HCT116 (cell line): ENCODE data around the gene ARHGAP40. TPM values are rescaled to one million over a fixed set of nuclear protein-coding genes. Genes with fewer than 3 reads are reported as not detected.

Source experiments
- ATAC-seq: fragments of 200-7000 bp; cut with Tn5 transposase; 2 replicates; pipeline ENCODE4 v1.9.1; 2020; ENCODE audit warnings: mild to moderate bottlenecking, moderate library complexity
- BruUV-seq: library from RNA; stranded (reverse); fragments of 400-500 nt; replicated peaks from 2 replicates; lab custom pipeline; 2021; lab: Mats Ljungman, UMichigan
- CTCF ChIA-PET: fragments of 300-600 bp; sonication (Branson Sonifier 250); formaldehyde crosslinking; loops from one replicate; lab custom pipeline; 2021; ENCODE audit warnings: antibody characterized with exemption; lab: Charles Lee
- POLR2A ChIA-PET: fragments of 300-600, 350-600 bp; sonication (Branson Sonifier 250); formaldehyde crosslinking; loops from one replicate; lab custom pipeline; 2021; ENCODE audit warnings: antibody characterized with exemption; lab: Charles Lee
- RAD21 ChIA-PET, 2 experiments: fragments of 300-600 bp; sonication (Branson Sonifier 250); formaldehyde crosslinking; loops; one replicate each; lab custom pipeline; 2023; ENCODE audit warnings: low total read pairs in 2 of 2; ENCODE audit not compliant: uncharacterized antibody in 2 of 2, unreplicated experiment in 2 of 2, low non-redundant PET in 1 of 2; lab: Charles Lee
- DNase-seq: peaks from one replicate; pipeline ENCODE4 v3.0.0-alpha.2; 2010; ENCODE audit warnings: low read depth, low spot score
- H2AFZ ChIP-seq: fragments of 200-600 bp; shearing (Covaris generic), sonication (generic); 2 replicates; pipeline ENCODE4 v1.6.1; 2017; ENCODE audit warnings: low read depth, mixed run types, mixed read lengths, antibody characterized with exemption, low read length; ENCODE audit not compliant: poor library complexity, severe bottlenecking
- H3K27ac ChIP-seq: 2 replicates; pipeline ENCODE4 v1.5.1; 2012; ENCODE audit warnings: low read depth, low read length
- H3K27me3 ChIP-seq: fragments of 200-600 bp; sonication (generic); 2 replicates; pipeline ENCODE4 v1.6.1; 2016; ENCODE audit warnings: mixed run types, low read length, mixed read lengths; ENCODE audit not compliant: insufficient read depth
- H3K36me3 ChIP-seq, 2 experiments: fragments of 200-500 bp in 1 of 2; fragments of 200-600 bp in 1 of 2; sonication (Bioruptor generic) in 1 of 2; sonication (generic) in 1 of 2; 2 replicates each; pipeline versions ENCODE4 v1.5.1 to v1.6.1; 2014 to 2016; ENCODE audit warnings: low read length in 2 of 2, inconsistent platforms in 1 of 2, mixed read lengths in 1 of 2, mixed run types in 1 of 2; ENCODE audit not compliant: insufficient read depth in 2 of 2, control insufficient read depth in 1 of 2
- H3K4me1 ChIP-seq, 2 experiments: fragments of 200-600 bp in 1 of 2; sonication (generic) in 1 of 2; 2 replicates each; pipeline versions ENCODE4 v1.5.1 to v1.6.1; 2012 to 2017; ENCODE audit warnings: low read length in 2 of 2, inconsistent platforms in 1 of 2, mild to moderate bottlenecking in 1 of 2, mixed read lengths in 1 of 2, mixed run types in 1 of 2, moderate library complexity in 1 of 2; ENCODE audit not compliant: insufficient read depth in 2 of 2, control insufficient read depth in 1 of 2
- H3K4me2 ChIP-seq: fragments of 200-600 bp; sonication (generic); 2 replicates; pipeline ENCODE4 v1.6.1; 2017; ENCODE audit warnings: mixed run types, low read length, mixed read lengths
- H3K4me3 ChIP-seq, 2 experiments: fragments of 200-600 bp in 1 of 2; sonication (generic) in 1 of 2; replicated peaks in 1 of 2; 2 replicates each; pipeline ENCODE4 v1.5.1; 2011 to 2016; ENCODE audit warnings: low read length in 2 of 2, control low read depth in 1 of 2, low read depth in 1 of 2, mild to moderate bottlenecking in 1 of 2, mixed read lengths in 1 of 2, mixed run types in 1 of 2
- H3K79me2 ChIP-seq: fragments of 200-600 bp; sonication (generic); 2 replicates; pipeline ENCODE4 v1.6.1; 2017; ENCODE audit warnings: mild to moderate bottlenecking, mixed run types, low read length, moderate library complexity, mixed read lengths; ENCODE audit not compliant: insufficient read depth
- H3K9ac ChIP-seq: fragments of 200-600 bp; sonication (generic); 2 replicates; pipeline ENCODE4 v1.6.1; 2016; ENCODE audit warnings: low read length, mixed read lengths
- H3K9me2 ChIP-seq: fragments of 200-600 bp; sonication (generic), shearing (Covaris generic); 2 replicates; pipeline ENCODE4 v1.6.1; 2017; ENCODE audit warnings: mixed run types, mild to moderate bottlenecking, moderate library complexity; ENCODE audit not compliant: insufficient read depth
- H3K9me3 ChIP-seq, 2 experiments: fragments of 200-500 bp in 1 of 2; fragments of 200-600 bp in 1 of 2; sonication (Bioruptor generic) in 1 of 2; sonication (generic) in 1 of 2; 2 replicates each; pipeline ENCODE4 v1.6.1; 2014 to 2017; ENCODE audit warnings: low read length in 2 of 2, mixed read lengths in 2 of 2, inconsistent platforms in 1 of 2, low read depth in 1 of 2, mild to moderate bottlenecking in 1 of 2, mixed run types in 1 of 2, moderate library complexity in 1 of 2; ENCODE audit not compliant: control insufficient read depth in 1 of 2, insufficient read depth in 1 of 2
- H4K20me1 ChIP-seq: fragments of 200-600 bp; sonication (generic), shearing (Covaris generic); 2 replicates; pipeline ENCODE4 v1.6.1; 2017; ENCODE audit warnings: mixed run types, mild to moderate bottlenecking, moderate library complexity; ENCODE audit not compliant: insufficient read depth
- ATF3 ChIP-seq: IDR thresholded peaks from 2 replicates; pipeline ENCODE4 v1.6.1; 2012
- CBX3 ChIP-seq: IDR thresholded peaks from 2 replicates; pipeline ENCODE4 v1.6.1; 2012; ENCODE audit warnings: low read depth
- CEBPB ChIP-seq: IDR thresholded peaks from 2 replicates; pipeline ENCODE4 v1.6.1; 2012; ENCODE audit warnings: low read depth
- CTCF ChIP-seq, 3 experiments: fragments of 200-600 bp in 1 of 3; sonication (generic) in 1 of 3; IDR thresholded peaks in 2 of 3; conservative IDR thresholded peaks in 1 of 3; 2 replicates each; pipeline ENCODE4 v1.5.1; 2012 to 2017; ENCODE audit warnings: low read depth in 2 of 3, low read length in 2 of 3, antibody characterized with exemption in 1 of 3, borderline replicate concordance in 1 of 3, control low read depth in 1 of 3, mild to moderate bottlenecking in 1 of 3, mixed read lengths in 1 of 3, mixed run types in 1 of 3, moderate library complexity in 1 of 3; ENCODE audit not compliant: insufficient read depth in 1 of 3
- EGR1 ChIP-seq: IDR thresholded peaks from 2 replicates; pipeline ENCODE4 v1.6.1; 2012; ENCODE audit warnings: low read depth
- ELF1 ChIP-seq: IDR thresholded peaks from 2 replicates; pipeline ENCODE4 v1.6.1; 2012; ENCODE audit warnings: low read depth, borderline replicate concordance
- EZH2 ChIP-seq: fragments of 200-600 bp; sonication (generic); IDR thresholded peaks from 2 replicates; pipeline ENCODE4 v1.6.1; 2017; ENCODE audit warnings: antibody characterized with exemption, mixed run types
- JUND ChIP-seq: IDR thresholded peaks from 2 replicates; pipeline ENCODE4 v1.6.1; 2012
- MAX ChIP-seq: IDR thresholded peaks from 2 replicates; pipeline ENCODE4 v1.6.1; 2012
- POLR2A ChIP-seq: IDR thresholded peaks from 2 replicates; pipeline ENCODE4 v1.7.0; 2011; ENCODE audit warnings: borderline replicate concordance; ENCODE audit not compliant: insufficient read depth, insufficient read length; ENCODE audit errors: extremely low read depth
- POLR2AphosphoS5 ChIP-seq: IDR thresholded peaks from 2 replicates; pipeline ENCODE4 v1.6.1; 2011; ENCODE audit warnings: mild to moderate bottlenecking, low read depth, low read length, moderate library complexity
- RAD21 ChIP-seq: IDR thresholded peaks from 2 replicates; pipeline ENCODE4 v1.6.1; 2012; ENCODE audit warnings: low read depth, mild to moderate bottlenecking
- SIN3A ChIP-seq: IDR thresholded peaks from 2 replicates; pipeline ENCODE4 v1.6.1; 2012; ENCODE audit warnings: low read depth
- YY1 ChIP-seq: IDR thresholded peaks from 2 replicates; pipeline ENCODE4 v1.6.1; 2011; ENCODE audit warnings: low read length, low read depth, moderate library complexity, mild to moderate bottlenecking; ENCODE audit not compliant: insufficient replicate concordance; ENCODE audit errors: extremely low read depth
- ZNF274 ChIP-seq: fragments of 200-500 bp; sonication (Bioruptor generic); IDR thresholded peaks from 2 replicates; pipeline ENCODE4 v1.6.1; 2014; ENCODE audit warnings: mild to moderate bottlenecking, low read depth, low read length, inconsistent platforms
- intact Hi-C: fragments of 100-400 bp; cut with micrococcal nuclease; formaldehyde crosslinking; loops from 2 replicates; pipeline ENCODE4 v1.10.0; 2022
- total RNA-seq: library from RNA; stranded (reverse); gene quantifications from one replicate; pipeline ENCODE4 v1.2.1, GENCODE V29; 2021; ENCODE audit not compliant: unreplicated experiment
- TF ChIP-seq, protein P1 (sequence below): IDR thresholded peaks from 2 replicates; pipeline ENCODE4 v1.6.1; 2011; ENCODE audit warnings: mild to moderate bottlenecking, low read length, moderate library complexity; ENCODE audit not compliant: insufficient replicate concordance; ENCODE audit errors: extremely low read depth

Gene ARHGAP40
- total RNA-seq, 1 experiment from 2014 or later = 3.4 TPM

GRCh38 chr20:38609815-38610214 lies 8.2 kb downstream of the ARHGAP40 start:
- Histone ChIP-seq H4K20me1 (no peaks in the 10 kb centered on the region; the same call in 1 of the 2 replicates), H3K9me3 (no peaks in the 10 kb centered on the region), H3K27me3 (no peaks in the 10 kb centered on the region), H3K36me3 (no peaks in the 10 kb centered on the region), H3K79me2 (no peaks in the 10 kb centered on the region), H2AFZ (no peak overlapping the region), H3K4me3 (no peak overlapping the region), H3K4me1 (no peaks in the 10 kb centered on the region), H3K9ac (no peak overlapping the region), H3K9me2 (no peaks in the 10 kb centered on the region), H3K27ac (no peak overlapping the region), H3K4me2 (no peak overlapping the region)
- ChIA-PET CTCF (no interaction called here), RAD21 (no interaction called here), POLR2A (no interaction called here)
- intact Hi-C loops = no loop called here
- TF ChIP-seq JUND (no peak), RAD21 (no peak), YY1 (no peak), CBX3 (no peak), ELF1 (no peak), SIN3A (no peak), EGR1 (no peak), MAX (no peak), ZNF274 (no peak), CTCF (IDR thresholded peaks at IDR 0.05 in 2 of 3, conservative IDR thresholded peaks at IDR 0.05 in 1 of 3; ENCODE audit: borderline replicate concordance in 1 of 3, insufficient read depth in 1 of 3, low read depth in 2 of 3, low read length in 2 of 3) (no peak), POLR2AphosphoS5 (no peak), EZH2 (no peak), ATF3 (no peak), CEBPB (no peak), POLR2A (no peak)
- TF ChIP-seq, protein P1, sequence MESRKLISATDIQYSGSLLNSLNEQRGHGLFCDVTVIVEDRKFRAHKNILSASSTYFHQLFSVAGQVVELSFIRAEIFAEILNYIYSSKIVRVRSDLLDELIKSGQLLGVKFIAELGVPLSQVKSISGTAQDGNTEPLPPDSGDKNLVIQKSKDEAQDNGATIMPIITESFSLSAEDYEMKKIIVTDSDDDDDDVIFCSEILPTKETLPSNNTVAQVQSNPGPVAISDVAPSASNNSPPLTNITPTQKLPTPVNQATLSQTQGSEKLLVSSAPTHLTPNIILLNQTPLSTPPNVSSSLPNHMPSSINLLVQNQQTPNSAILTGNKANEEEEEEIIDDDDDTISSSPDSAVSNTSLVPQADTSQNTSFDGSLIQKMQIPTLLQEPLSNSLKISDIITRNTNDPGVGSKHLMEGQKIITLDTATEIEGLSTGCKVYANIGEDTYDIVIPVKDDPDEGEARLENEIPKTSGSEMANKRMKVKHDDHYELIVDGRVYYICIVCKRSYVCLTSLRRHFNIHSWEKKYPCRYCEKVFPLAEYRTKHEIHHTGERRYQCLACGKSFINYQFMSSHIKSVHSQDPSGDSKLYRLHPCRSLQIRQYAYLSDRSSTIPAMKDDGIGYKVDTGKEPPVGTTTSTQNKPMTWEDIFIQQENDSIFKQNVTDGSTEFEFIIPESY = no peak
- BruUV-seq = no TSS peak
- no peak for ATAC-seq
- no peak for DNase-seq
